Testis (tissue), 2 donors: ENCODE results near the gene EXOSC10.

Experiments used
- POLR2A ChIP-seq: fragments of 450-650 bp; IDR thresholded peaks from one replicate; pipeline ENCODE4 v1.6.1; 2017; ENCODE audit warnings: antibody characterized with exemption, mild to moderate bottlenecking, moderate library complexity
- TF ChIP-seq, protein P1 (sequence below), 3 experiments: fragments of 450-650 bp in 2 of 3; fragments of 200-600 bp in 1 of 3; sonication (generic) in 1 of 3; IDR thresholded peaks; one replicate each; pipeline ENCODE4 v1.5.1; 2016 to 2019; ENCODE audit warnings: antibody characterized with exemption in 3 of 3, mild to moderate bottlenecking in 2 of 3, moderate library complexity in 1 of 3

DNA sequence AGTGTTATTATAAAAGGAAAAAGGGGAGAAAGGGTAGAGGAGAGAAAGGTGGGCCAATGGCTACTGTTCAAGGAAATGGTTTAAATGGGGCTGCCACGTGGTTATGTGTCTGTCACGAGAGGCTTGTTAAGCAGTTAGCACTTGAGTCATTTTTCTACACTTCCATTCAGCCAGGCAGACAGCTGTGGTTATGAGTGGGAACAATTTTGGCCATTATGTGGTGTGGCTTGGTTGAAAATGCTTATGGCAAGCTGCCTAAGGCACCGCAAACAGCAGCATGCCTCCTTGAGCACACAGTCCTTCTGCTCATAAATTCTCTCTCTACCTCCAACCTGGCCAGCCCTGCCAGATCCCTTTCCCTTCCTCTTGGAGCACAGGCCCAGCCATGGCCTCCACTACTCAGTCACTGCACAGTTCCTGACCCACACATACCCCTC, 36.7 kb downstream of the EXOSC10 start:
- TF ChIP-seq POLR2A: no peak
- TF ChIP-seq, protein P1, sequence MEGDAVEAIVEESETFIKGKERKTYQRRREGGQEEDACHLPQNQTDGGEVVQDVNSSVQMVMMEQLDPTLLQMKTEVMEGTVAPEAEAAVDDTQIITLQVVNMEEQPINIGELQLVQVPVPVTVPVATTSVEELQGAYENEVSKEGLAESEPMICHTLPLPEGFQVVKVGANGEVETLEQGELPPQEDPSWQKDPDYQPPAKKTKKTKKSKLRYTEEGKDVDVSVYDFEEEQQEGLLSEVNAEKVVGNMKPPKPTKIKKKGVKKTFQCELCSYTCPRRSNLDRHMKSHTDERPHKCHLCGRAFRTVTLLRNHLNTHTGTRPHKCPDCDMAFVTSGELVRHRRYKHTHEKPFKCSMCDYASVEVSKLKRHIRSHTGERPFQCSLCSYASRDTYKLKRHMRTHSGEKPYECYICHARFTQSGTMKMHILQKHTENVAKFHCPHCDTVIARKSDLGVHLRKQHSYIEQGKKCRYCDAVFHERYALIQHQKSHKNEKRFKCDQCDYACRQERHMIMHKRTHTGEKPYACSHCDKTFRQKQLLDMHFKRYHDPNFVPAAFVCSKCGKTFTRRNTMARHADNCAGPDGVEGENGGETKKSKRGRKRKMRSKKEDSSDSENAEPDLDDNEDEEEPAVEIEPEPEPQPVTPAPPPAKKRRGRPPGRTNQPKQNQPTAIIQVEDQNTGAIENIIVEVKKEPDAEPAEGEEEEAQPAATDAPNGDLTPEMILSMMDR (IDR thresholded peaks at IDR 0.05): no peak
